ENCODE measurements around the gene CBX3.

The CBX3 gene

GRCh38 chr7:26181474-26182227 is 19.9 kb upstream of the CBX3 start:
- H3K4ac ChIP-seq (ENCODE audit: low read depth, low read length): no peak overlapping the region
- H4K91ac ChIP-seq (ENCODE audit: low read depth, low read length): no peak overlapping the region
- H4K8ac ChIP-seq (ENCODE audit: low read depth, low read length): no peak overlapping the region
- no peak overlapping the region for H3K9ac ChIP-seq (ENCODE audit: low read length)
- no peak overlapping the region for H3K4me2 ChIP-seq (ENCODE audit: low read length)
- no peak overlapping the region for H3K14ac ChIP-seq (ENCODE audit: low read length)
- peaks cover 2 to 9% of the 10 kb centered on the region in 2 experiments for H3K36me3 ChIP-seq (ENCODE audit: control insufficient read depth in 1 of 2, insufficient read depth in 2 of 2, low read length in 2 of 2)
- no peak overlapping the region for H2AFZ ChIP-seq (ENCODE audit: insufficient read depth, low read length, poor library complexity)
- H3K27me3 ChIP-seq (ENCODE audit: insufficient read depth, low read length): no peaks in the 10 kb centered on the region
- no peak overlapping the region for H2AK5ac ChIP-seq (ENCODE audit: low read length)
- H3K79me2 ChIP-seq (ENCODE audit: control insufficient read depth, insufficient read depth, low read length, poor library complexity): no peaks in the 10 kb centered on the region
- no peak overlapping the region for H3K23ac ChIP-seq (ENCODE audit: low read length)
- H2BK12ac ChIP-seq (ENCODE audit: low read length): no peak overlapping the region
- no peak overlapping the region for H4K12ac ChIP-seq (ENCODE audit: low read depth, low read length)
- no peak overlapping the region for H3K27ac ChIP-seq (ENCODE audit: low read depth, low read length)
- H3K18ac ChIP-seq (ENCODE audit: low read length): no peak overlapping the region
- H2BK5ac ChIP-seq (ENCODE audit: low read depth, low read length, poor library complexity): no peak overlapping the region
- DNase-seq: no peak
- WGBS (ENCODE audit: extremely low coverage, insufficient coverage, insufficient read length): no CpG with 5 or more reads among the region's 3 CpGs
- no peaks in the 10 kb centered on the region for H3K9me3 ChIP-seq (ENCODE audit: insufficient read depth, low read depth, low read length)
- H3K4me1 ChIP-seq (ENCODE audit: control insufficient read depth in 1 of 2, insufficient read depth in 2 of 2, low read length in 2 of 2): no peaks in the 10 kb centered on the region
- H3K79me1 ChIP-seq (ENCODE audit: low read length): no peaks in the 10 kb centered on the region
- no peak overlapping the region for H3K4me3 ChIP-seq (ENCODE audit: low read depth, low read length)
- no peak overlapping the region for H2BK120ac ChIP-seq (ENCODE audit: insufficient read depth, low read length, poor library complexity)

GRCh38 chr7:26182283-26182682 is 19.3 kb upstream of the CBX3 start:
- no peak overlapping the region for H2AK5ac ChIP-seq (ENCODE audit: low read length)
- no peak overlapping the region for H3K4ac ChIP-seq (ENCODE audit: low read depth, low read length)
- no peaks in the 10 kb centered on the region for H3K79me2 ChIP-seq (ENCODE audit: control insufficient read depth, insufficient read depth, low read length, poor library complexity)
- WGBS (ENCODE audit: extremely low coverage, insufficient coverage, insufficient read length): no CpG with 5 or more reads among the region's 6 CpGs
- H3K79me1 ChIP-seq (ENCODE audit: low read length): no peaks in the 10 kb centered on the region
- no peaks in the 10 kb centered on the region for H3K27me3 ChIP-seq (ENCODE audit: insufficient read depth, low read length)
- DNase-seq: no peak
- no peak overlapping the region for H4K12ac ChIP-seq (ENCODE audit: low read depth, low read length)
- no peak overlapping the region for H3K23ac ChIP-seq (ENCODE audit: low read length)
- H3K9ac ChIP-seq (ENCODE audit: low read length): no peak overlapping the region
- H3K4me3 ChIP-seq (ENCODE audit: low read depth, low read length): no peak overlapping the region
- H4K91ac ChIP-seq (ENCODE audit: low read depth, low read length): no peak overlapping the region
- H3K14ac ChIP-seq (ENCODE audit: low read length): no peak overlapping the region
- no peak overlapping the region for H2BK120ac ChIP-seq (ENCODE audit: insufficient read depth, low read length, poor library complexity)
- H3K4me1 ChIP-seq (ENCODE audit: control insufficient read depth in 1 of 2, insufficient read depth in 2 of 2, low read length in 2 of 2): no peaks in the 10 kb centered on the region
- H2BK12ac ChIP-seq (ENCODE audit: low read length): no peak overlapping the region
- H3K27ac ChIP-seq (ENCODE audit: low read depth, low read length): no peak overlapping the region
- H2BK5ac ChIP-seq (ENCODE audit: low read depth, low read length, poor library complexity): no peak overlapping the region
- H3K18ac ChIP-seq (ENCODE audit: low read length): no peak overlapping the region
- H3K4me2 ChIP-seq (ENCODE audit: low read length): no peak overlapping the region
- H4K8ac ChIP-seq (ENCODE audit: low read depth, low read length): no peak overlapping the region
- H2AFZ ChIP-seq (ENCODE audit: insufficient read depth, low read length, poor library complexity): no peak overlapping the region
- peaks cover 2 to 9% of the 10 kb centered on the region in 2 experiments for H3K36me3 ChIP-seq (ENCODE audit: control insufficient read depth in 1 of 2, insufficient read depth in 2 of 2, low read length in 2 of 2)
- no peaks in the 10 kb centered on the region for H3K9me3 ChIP-seq (ENCODE audit: insufficient read depth, low read depth, low read length)

- 100% methylated on average over 1 of the region's 8 CpGs for WGBS (ENCODE audit: extremely low coverage, insufficient coverage, insufficient read length)
- no peak overlapping the region for H3K23ac ChIP-seq (ENCODE audit: low read length)
- no peak overlapping the region for H2BK5ac ChIP-seq (ENCODE audit: low read depth, low read length, poor library complexity)
Observed at GRCh38 chr7:26182706-26183105, 18.8 kb upstream of the CBX3 start.

GRCh38 chr7:26183545-26184280 is 17.8 kb upstream of the CBX3 start:
- Histone ChIP-seq H4K8ac (ENCODE audit: low read depth, low read length) (no peak overlapping the region), H3K27me3 (ENCODE audit: insufficient read depth, low read length) (no peaks in the 10 kb centered on the region), H4K12ac (ENCODE audit: low read depth, low read length) (no peak overlapping the region), H3K4me2 (ENCODE audit: low read length) (no peak overlapping the region), H3K27ac (ENCODE audit: low read depth, low read length) (peak overlapping the region; percentile 9), H3K9me3 (ENCODE audit: insufficient read depth, low read depth, low read length) (no peaks in the 10 kb centered on the region), H3K4ac (ENCODE audit: low read depth, low read length) (no peak overlapping the region), H3K79me2 (ENCODE audit: control insufficient read depth, insufficient read depth, low read length, poor library complexity) (no peaks in the 10 kb centered on the region), H2BK12ac (ENCODE audit: low read length) (no peak overlapping the region), H3K23ac (ENCODE audit: low read length) (no peak overlapping the region), H3K9ac (ENCODE audit: low read length) (no peak overlapping the region), H2AFZ (ENCODE audit: insufficient read depth, low read length, poor library complexity) (no peak overlapping the region), H2BK5ac (ENCODE audit: low read depth, low read length, poor library complexity) (no peak overlapping the region), H3K18ac (ENCODE audit: low read length) (no peak overlapping the region), H3K4me3 (ENCODE audit: low read depth, low read length) (no peak overlapping the region), H2AK5ac (ENCODE audit: low read length) (no peak overlapping the region), H3K79me1 (ENCODE audit: low read length) (no peaks in the 10 kb centered on the region), H2BK120ac (ENCODE audit: insufficient read depth, low read length, poor library complexity) (no peak overlapping the region), H3K14ac (ENCODE audit: low read length) (no peak overlapping the region), H4K91ac (ENCODE audit: low read depth, low read length) (no peak overlapping the region), H3K36me3 (ENCODE audit: control insufficient read depth in 1 of 2, insufficient read depth in 2 of 2, low read length in 2 of 2) (peaks cover 4 to 15% of the 10 kb centered on the region in 2 experiments), H3K4me1 (ENCODE audit: control insufficient read depth in 1 of 2, insufficient read depth in 2 of 2, low read length in 2 of 2) (no peaks in the 10 kb centered on the region)
- peak in 1 of 2 donors; percentile 30 for DNase-seq
- no CpG with 5 or more reads among the region's 4 CpGs for WGBS (ENCODE audit: extremely low coverage, insufficient coverage, insufficient read length)

More at GRCh38 chr7:26182706-26183105, 18.8 kb upstream of the CBX3 start:
- H3K9ac ChIP-seq (ENCODE audit: low read length): no peak overlapping the region
- DNase-seq: no peak
- no peak overlapping the region for H4K12ac ChIP-seq (ENCODE audit: low read depth, low read length)
- H3K18ac ChIP-seq (ENCODE audit: low read length): no peak overlapping the region
- no peak overlapping the region for H3K27ac ChIP-seq (ENCODE audit: low read depth, low read length)
- H3K14ac ChIP-seq (ENCODE audit: low read length): no peak overlapping the region
- H3K79me1 ChIP-seq (ENCODE audit: low read length): no peaks in the 10 kb centered on the region
- no peak overlapping the region for H2BK120ac ChIP-seq (ENCODE audit: insufficient read depth, low read length, poor library complexity)
- H4K91ac ChIP-seq (ENCODE audit: low read depth, low read length): no peak overlapping the region
- H2AK5ac ChIP-seq (ENCODE audit: low read length): no peak overlapping the region
- no peak overlapping the region for H2BK12ac ChIP-seq (ENCODE audit: low read length)
- no peak overlapping the region for H3K4ac ChIP-seq (ENCODE audit: low read depth, low read length)
- H3K79me2 ChIP-seq (ENCODE audit: control insufficient read depth, insufficient read depth, low read length, poor library complexity): no peaks in the 10 kb centered on the region
- no peak overlapping the region for H3K4me3 ChIP-seq (ENCODE audit: low read depth, low read length)
- no peaks in the 10 kb centered on the region for H3K9me3 ChIP-seq (ENCODE audit: insufficient read depth, low read depth, low read length)
- H3K27me3 ChIP-seq (ENCODE audit: insufficient read depth, low read length): no peaks in the 10 kb centered on the region
- peaks cover 2 to 11% of the 10 kb centered on the region in 2 experiments for H3K36me3 ChIP-seq (ENCODE audit: control insufficient read depth in 1 of 2, insufficient read depth in 2 of 2, low read length in 2 of 2)
- H4K8ac ChIP-seq (ENCODE audit: low read depth, low read length): no peak overlapping the region
- no peaks in the 10 kb centered on the region for H3K4me1 ChIP-seq (ENCODE audit: control insufficient read depth in 1 of 2, insufficient read depth in 2 of 2, low read length in 2 of 2)
- H3K4me2 ChIP-seq (ENCODE audit: low read length): no peak overlapping the region
- H2AFZ ChIP-seq (ENCODE audit: insufficient read depth, low read length, poor library complexity): no peak overlapping the region
